Measurements from ENCODE around the gene BMI1. TPM values are rescaled to one million over a fixed set of nuclear protein-coding genes. Genes with fewer than 3 reads are reported as not detected.
A peak's percentile ranks its signal among the peaks of the same experiment; 100 is the strongest.

The BMI1 gene
- total and polyA plus RNA-seq, 4 donors: 13.2 to 28.7 (median 19.5) TPM

DNA sequence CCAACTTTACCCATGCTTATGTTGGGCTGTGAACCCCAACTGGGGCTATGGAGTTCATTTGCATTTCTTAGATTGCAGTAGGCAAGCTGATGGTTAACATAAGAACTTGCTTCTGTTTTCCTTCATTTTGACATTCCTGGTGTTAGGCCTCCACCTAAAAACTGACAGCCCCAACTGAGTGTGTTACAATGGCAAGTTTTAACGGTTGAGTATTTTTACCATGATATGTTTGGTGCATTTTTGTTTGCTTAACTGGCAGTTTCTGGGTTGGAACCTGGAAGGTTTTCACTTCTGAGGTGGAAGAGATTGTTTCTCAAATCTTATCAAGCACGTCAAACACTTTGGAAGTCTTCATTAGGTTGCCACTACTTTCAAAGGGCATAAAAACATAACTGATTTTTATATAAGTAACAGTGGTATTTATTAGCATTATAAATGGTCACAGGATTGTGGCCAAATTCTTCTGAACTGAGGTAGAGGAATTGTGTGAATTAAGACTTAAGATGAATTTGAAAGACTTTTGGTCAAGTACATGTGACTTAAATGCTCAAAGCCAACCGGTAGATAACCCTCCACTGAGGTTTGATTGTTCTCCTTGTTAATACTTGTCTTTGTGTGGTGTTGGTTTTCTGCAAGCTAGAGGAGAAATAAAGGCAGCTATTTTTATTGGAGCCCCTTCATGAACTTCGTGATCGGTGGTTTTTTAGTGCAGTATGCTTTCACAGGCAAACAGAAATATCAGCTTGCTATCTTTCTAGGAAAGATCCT is 2.8 kb downstream of the BMI1 start:
- TF ChIP-seq FOXA1 (IDR thresholded peaks at IDR 0.05) (no peak), EGR1 (IDR thresholded peaks at IDR 0.05; ENCODE audit: low read depth in 2 of 2) (no peak), RAD21 (IDR thresholded peaks at IDR 0.05) (no peak), TAF1 (conservative IDR thresholded peaks at IDR 0.05) (no peak), RXRA (IDR thresholded peaks at IDR 0.05) (no peak), HNF4A (conservative IDR thresholded peaks at IDR 0.05) (no peak), HNF4G (IDR thresholded peaks at IDR 0.05) (no peak), FOXA2 (IDR thresholded peaks at IDR 0.05) (no peak)
- TF ChIP-seq, protein P1, sequence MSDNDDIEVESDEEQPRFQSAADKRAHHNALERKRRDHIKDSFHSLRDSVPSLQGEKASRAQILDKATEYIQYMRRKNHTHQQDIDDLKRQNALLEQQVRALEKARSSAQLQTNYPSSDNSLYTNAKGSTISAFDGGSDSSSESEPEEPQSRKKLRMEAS (IDR thresholded peaks at IDR 0.05): no peak
- Histone ChIP-seq H3K9me3 (ENCODE audit: control insufficient read depth in 4 of 4, low read length in 3 of 4) (no peaks in the 10 kb centered on the region), H3K27ac (ENCODE audit: low read depth in 1 of 2, low read length in 2 of 2) (no peak overlapping the region), H3K9ac (ENCODE audit: low read depth in 1 of 2, low read length in 2 of 2) (no peak overlapping the region), H3K4me3 (ENCODE audit: low read depth in 1 of 3, low read length in 3 of 3) (no peak overlapping the region), H3K27me3 (ENCODE audit: control insufficient read depth in 4 of 4, insufficient read depth in 4 of 4, low read length in 3 of 4) (no peaks in the 10 kb centered on the region), H3K4me1 (ENCODE audit: control insufficient read depth in 4 of 4, insufficient read depth in 4 of 4, low read length in 3 of 4) (peaks cover 14 to 49% (median 31%) of the 10 kb centered on the region in 4 donors), H3K36me3 (ENCODE audit: control insufficient read depth in 4 of 4, insufficient read depth in 3 of 4, low read depth in 1 of 4, low read length in 3 of 4) (peaks cover 0 to 3% (median under 1%) of the 10 kb centered on the region in 4 donors)
- no peak for DNase-seq (ENCODE audit: low spot score)
- WGBS: 85% methylated on average over 5 of the region's 5 CpGs

- Histone ChIP-seq H3K27me3 (ENCODE audit: control insufficient read depth in 4 of 4, insufficient read depth in 4 of 4, low read length in 3 of 4) (no peaks in the 10 kb centered on the region), H3K9me3 (ENCODE audit: control insufficient read depth in 4 of 4, low read length in 3 of 4) (no peaks in the 10 kb centered on the region), H3K9ac (ENCODE audit: low read depth in 1 of 2, low read length in 2 of 2) (peak overlapping the region in 1 of 2 donors; percentile 60), H3K4me1 (ENCODE audit: control insufficient read depth in 4 of 4, insufficient read depth in 4 of 4, low read length in 3 of 4) (peaks cover 14 to 48% (median 31%) of the 10 kb centered on the region in 4 donors), H3K4me3 (ENCODE audit: low read depth in 1 of 3, low read length in 3 of 3) (peak overlapping the region; percentile 65 to 91 (median 74)), H3K27ac (ENCODE audit: low read depth in 1 of 2, low read length in 2 of 2) (no peak overlapping the region), H3K36me3 (ENCODE audit: control insufficient read depth in 4 of 4, insufficient read depth in 3 of 4, low read depth in 1 of 4, low read length in 3 of 4) (peaks cover 3 to 8% (median 6%) of the 10 kb centered on the region in 4 donors)
- DNase-seq (ENCODE audit: low spot score): no peak
- TF ChIP-seq FOXA1 (IDR thresholded peaks at IDR 0.05) (no peak), FOXA2 (IDR thresholded peaks at IDR 0.05) (no peak), RAD21 (IDR thresholded peaks at IDR 0.05) (no peak), JUND (IDR thresholded peaks at IDR 0.05) (no peak), SP1 (IDR thresholded peaks at IDR 0.05) (no peak), GABPA (IDR thresholded peaks at IDR 0.05 in 1 of 2, conservative IDR thresholded peaks at IDR 0.05 in 1 of 2) (no peak), YY1 (IDR thresholded peaks at IDR 0.05) (no peak), NR2F2 (IDR thresholded peaks at IDR 0.05) (no peak), EGR1 (IDR thresholded peaks at IDR 0.05; ENCODE audit: low read depth in 2 of 2) (no peak), ATF3 (IDR thresholded peaks at IDR 0.05) (no peak), TAF1 (conservative IDR thresholded peaks at IDR 0.05) (no peak), ZBTB33 (IDR thresholded peaks at IDR 0.05) (no peak), HNF4A (conservative IDR thresholded peaks at IDR 0.05) (no peak), RXRA (IDR thresholded peaks at IDR 0.05) (no peak), HNF4G (IDR thresholded peaks at IDR 0.05) (no peak)
- TF ChIP-seq, protein P2, sequence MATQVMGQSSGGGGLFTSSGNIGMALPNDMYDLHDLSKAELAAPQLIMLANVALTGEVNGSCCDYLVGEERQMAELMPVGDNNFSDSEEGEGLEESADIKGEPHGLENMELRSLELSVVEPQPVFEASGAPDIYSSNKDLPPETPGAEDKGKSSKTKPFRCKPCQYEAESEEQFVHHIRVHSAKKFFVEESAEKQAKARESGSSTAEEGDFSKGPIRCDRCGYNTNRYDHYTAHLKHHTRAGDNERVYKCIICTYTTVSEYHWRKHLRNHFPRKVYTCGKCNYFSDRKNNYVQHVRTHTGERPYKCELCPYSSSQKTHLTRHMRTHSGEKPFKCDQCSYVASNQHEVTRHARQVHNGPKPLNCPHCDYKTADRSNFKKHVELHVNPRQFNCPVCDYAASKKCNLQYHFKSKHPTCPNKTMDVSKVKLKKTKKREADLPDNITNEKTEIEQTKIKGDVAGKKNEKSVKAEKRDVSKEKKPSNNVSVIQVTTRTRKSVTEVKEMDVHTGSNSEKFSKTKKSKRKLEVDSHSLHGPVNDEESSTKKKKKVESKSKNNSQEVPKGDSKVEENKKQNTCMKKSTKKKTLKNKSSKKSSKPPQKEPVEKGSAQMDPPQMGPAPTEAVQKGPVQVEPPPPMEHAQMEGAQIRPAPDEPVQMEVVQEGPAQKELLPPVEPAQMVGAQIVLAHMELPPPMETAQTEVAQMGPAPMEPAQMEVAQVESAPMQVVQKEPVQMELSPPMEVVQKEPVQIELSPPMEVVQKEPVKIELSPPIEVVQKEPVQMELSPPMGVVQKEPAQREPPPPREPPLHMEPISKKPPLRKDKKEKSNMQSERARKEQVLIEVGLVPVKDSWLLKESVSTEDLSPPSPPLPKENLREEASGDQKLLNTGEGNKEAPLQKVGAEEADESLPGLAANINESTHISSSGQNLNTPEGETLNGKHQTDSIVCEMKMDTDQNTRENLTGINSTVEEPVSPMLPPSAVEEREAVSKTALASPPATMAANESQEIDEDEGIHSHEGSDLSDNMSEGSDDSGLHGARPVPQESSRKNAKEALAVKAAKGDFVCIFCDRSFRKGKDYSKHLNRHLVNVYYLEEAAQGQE (IDR thresholded peaks at IDR 0.05): no peak
- TF ChIP-seq, protein P3, sequence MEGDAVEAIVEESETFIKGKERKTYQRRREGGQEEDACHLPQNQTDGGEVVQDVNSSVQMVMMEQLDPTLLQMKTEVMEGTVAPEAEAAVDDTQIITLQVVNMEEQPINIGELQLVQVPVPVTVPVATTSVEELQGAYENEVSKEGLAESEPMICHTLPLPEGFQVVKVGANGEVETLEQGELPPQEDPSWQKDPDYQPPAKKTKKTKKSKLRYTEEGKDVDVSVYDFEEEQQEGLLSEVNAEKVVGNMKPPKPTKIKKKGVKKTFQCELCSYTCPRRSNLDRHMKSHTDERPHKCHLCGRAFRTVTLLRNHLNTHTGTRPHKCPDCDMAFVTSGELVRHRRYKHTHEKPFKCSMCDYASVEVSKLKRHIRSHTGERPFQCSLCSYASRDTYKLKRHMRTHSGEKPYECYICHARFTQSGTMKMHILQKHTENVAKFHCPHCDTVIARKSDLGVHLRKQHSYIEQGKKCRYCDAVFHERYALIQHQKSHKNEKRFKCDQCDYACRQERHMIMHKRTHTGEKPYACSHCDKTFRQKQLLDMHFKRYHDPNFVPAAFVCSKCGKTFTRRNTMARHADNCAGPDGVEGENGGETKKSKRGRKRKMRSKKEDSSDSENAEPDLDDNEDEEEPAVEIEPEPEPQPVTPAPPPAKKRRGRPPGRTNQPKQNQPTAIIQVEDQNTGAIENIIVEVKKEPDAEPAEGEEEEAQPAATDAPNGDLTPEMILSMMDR (IDR thresholded peaks at IDR 0.05; ENCODE audit: low read depth, low read length, missing input control): no peak
- TF ChIP-seq, protein P1 (IDR thresholded peaks at IDR 0.05): no peak
- WGBS: 65% methylated on average over 4 of the region's 4 CpGs
These were observed 3.5 kb downstream of the BMI1 start for GRCh38 chr10:22324413-22324812.
